ENCODE data around the gene ARID1B.

Gene ARID1B

DNA sequence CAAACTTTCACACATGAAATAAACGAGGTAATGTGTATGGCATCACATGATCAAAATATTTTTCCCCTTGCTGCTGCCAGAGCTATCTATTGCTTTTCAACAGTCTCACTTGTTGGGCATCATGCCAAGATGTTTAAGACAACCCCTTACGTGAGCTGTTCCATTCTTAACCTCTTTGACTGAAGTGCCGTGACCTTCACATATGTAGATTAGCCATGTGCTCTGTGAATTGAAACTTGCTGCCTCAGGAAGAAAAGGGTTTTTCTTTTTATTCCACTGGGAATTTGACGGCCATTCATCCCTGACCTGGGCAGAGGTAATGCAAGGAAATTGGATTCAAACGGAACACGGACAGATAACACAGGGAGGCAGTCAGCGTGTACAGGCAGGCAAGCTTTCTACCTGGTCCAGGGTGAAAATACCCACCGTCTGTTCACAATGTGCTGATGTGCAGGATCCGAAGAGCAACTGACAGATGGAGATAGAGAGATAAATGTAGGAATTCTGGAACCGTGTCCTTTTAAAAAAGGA is 14.2 kb downstream of the ARID1B start:
- DNase-seq (ENCODE audit: low spot score), result no peak

DNA sequence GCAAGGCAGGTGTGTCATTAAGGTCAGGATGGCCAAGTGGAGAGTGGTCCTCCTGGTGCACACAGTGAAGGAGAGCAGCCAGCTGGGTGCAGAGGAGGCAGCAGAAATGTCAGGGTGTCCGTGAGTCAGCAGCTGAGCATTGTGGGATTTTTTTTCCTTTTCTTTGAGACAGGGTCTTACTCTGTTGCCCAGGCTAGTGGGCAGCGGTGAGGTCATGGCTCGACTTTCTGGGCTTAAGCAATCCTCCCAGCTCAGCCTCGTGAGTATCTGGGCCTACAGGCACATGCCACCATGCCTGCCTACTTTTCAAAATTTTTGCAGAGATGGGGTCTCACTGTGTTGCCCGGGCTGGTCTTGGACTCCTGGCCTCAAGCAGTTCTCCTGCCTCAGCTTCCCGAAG is 16.0 kb downstream of the ARID1B start:
- no peak for DNase-seq (ENCODE audit: low spot score)

DNA sequence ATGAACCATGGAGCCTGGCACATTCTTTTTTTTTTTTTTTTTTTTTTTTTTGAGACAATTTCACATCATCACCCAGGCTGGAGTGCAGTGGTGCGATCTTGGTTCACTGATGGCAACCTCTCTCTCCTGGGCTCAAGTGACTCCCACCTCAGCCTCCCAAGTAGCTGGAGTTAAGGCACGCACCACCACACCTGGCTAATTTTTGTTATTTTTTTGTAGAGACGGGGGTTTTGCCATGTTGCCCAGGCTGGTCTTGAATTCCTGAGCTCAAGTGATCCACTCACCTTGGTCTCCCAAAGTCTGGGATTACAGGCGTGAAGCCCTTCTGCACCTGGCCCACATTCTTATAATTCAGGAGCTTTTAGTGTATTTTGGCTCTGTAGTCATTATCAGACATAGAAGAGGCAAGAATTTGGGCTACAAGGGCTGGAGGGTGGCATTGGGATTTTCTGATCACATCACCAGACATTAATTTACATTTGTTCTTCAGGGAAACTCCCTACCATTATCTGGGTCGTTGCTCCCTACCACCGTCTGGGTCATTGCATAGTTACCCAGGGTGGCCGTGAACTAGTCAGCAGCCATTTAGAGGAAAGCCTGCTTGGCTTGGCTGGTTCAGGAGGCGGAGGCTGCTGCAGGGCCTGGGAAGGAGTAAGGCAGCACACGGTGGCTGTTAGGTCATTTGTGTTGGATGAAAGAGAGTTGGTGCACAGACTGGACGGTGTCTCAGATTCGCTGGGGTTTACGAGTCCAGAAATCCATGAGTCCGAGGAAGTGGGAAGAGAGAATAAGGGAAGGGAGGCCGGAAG is 17.6 kb downstream of the ARID1B start:
- DNase-seq (ENCODE audit: low spot score), result no peak

DNA sequence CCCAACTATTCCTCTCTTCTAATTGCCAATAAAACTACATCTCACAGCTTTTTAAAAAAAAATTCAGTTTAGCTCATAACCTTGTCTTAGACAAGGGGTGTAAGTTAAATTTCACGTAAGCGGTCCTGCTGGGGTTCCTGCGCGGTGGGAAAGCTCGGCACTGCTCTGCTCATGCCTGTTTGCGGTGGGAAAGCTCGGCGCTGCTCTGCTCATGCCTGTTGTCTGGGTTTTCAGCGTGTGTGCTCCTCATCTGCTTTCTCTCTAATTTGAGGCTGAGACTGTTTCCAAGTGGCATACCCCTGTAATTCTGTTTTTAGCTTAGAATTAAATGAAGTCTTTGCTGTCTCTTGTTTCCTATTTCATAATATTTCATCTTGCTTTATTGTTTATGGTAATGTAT is 18.6 kb downstream of the ARID1B start:
- DNase-seq (ENCODE audit: low spot score), result no peak

DNA sequence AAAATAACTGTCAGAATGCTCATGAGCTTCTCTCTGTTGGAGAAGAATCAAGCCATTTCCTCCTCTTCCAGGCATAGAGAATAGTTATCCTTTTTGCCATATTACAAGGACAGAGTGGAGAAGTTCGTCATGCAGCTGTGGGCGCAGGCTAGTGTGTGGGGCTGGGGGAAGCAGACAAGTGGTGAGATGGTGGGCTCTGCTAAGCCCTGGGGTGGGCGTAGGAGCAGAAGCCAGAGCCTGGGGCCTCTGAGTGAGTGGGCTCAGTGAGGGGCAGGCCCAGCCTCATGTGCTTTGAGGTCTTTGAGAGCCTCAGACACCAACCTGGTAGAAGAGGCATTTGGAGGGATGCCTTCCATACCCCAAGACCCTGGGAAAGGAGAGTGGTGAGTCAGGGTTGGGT is 19.4 kb downstream of the ARID1B start:
- no peak for DNase-seq (ENCODE audit: low spot score)

DNA sequence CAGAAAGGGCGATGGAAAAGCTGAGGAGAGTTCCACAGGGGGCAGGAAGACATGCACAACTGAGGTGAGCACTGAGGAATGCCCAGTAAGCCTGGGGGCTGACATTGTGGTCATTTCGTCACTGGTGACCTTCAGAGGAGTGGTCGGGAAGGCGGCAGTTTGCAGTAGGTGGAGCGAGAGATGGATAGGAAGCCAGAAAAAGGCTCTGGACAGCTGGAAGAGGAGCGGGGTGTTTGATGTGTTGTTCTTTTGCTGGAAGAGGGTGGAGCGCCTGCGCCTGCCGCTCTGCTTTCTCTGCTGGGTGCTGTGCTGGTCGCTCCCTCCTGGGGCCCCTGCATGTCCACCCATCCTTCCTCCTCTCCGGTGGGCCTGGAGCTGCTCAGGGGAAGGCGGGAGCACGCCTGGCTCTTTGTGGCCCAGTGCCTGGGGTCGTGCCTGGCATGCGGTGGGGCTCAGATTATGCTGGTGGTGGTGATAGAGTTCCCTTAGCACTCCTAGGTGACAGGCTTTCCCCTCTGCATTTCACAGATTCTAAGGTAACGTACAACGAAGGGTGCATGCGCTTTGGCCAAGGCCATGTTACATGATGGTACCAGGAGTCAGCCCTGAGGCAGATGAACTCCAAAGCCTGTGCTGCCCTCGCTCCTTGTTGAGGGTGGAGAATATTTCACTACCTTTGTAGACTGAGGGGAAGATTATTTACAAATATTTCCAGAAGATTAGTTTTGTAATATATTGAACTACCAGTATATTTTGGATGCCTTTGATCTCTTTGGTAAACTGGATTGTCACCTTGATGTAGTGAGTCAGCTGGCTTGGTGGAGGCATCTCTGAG is 20.9 kb downstream of the ARID1B start:
- DNase-seq (ENCODE audit: low spot score), result no peak

DNA sequence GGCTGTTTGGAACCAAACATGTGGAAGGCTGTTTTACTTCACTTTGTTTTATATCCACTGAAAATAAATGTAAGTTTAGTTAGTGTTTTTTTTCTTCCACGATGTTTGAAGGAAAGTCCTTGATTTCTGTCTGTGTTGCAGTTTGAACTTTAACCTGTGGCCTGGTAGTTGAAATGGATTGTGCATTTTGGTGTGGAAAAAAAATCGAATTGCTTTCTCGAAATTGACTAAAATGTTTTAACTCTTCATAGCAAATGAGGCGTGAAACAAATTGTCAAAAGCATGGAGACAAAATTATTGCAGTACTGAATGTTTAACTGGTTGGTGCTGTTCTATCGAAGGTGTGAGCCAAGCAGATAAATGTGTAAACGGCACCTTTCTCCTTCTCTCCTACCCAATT is 24.5 kb downstream of the ARID1B start:
- DNase-seq (ENCODE audit: low spot score), result no peak

DNA sequence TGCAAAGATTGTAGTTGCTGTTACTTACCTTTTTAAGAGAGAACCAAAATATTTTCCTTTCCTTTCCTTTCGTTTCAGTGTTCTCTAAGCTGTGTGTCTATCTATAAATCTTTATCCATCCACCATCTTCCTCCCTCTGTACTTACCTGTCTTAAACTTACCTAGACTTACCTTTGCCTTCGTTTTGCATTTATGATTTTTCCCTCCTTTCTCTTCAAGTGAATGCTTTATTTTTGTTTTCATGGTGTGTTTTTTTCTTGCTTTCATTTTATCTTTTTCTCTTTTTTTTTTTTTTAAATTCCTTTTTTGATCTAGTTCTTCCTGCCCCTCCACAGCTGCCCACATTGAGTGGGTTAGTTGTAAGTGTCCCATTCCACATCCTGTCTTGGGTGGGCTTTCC is 26.2 kb downstream of the ARID1B start:
- no peak for DNase-seq (ENCODE audit: low spot score)

DNA sequence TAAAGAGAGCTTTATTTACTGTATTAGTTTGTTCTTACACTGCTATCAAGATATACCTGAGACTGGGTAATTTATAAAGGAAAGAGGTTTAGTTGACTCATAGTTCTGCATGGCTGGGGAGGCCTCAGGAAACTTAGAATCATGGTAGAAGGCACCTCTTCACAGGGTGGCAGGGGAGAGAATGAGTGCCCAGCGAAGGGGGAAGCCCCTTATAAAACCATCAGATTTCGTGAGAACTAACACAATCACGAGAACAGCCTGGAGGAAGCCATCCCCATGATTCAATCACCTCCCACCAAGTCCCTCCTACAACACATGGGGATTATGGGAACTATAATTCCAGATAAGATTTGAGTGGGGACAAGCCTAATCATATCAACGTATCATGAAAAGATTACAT is 27.2 kb downstream of the ARID1B start:
- no peak for DNase-seq (ENCODE audit: low spot score)

DNA sequence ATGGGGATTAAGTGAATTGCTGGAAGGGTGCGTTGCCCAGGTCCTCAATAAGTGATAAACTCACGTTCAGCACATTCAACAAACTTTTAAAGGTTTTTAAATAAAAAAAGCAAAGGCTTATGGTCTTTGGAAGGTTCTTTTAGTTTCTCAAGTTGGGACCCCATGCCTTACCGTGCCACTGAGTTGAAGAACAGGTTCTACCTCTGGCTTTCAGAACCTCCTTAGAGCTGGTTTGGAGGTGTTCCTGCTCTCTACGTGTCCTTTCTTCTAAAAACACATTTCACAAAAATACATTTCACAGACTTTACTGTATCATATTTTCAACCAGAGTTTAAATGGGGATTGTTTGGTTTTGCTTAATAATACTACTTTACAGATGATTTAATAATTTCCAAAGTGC is 29.0 kb downstream of the ARID1B start:
- DNase-seq (ENCODE audit: low spot score), result no peak

DNA sequence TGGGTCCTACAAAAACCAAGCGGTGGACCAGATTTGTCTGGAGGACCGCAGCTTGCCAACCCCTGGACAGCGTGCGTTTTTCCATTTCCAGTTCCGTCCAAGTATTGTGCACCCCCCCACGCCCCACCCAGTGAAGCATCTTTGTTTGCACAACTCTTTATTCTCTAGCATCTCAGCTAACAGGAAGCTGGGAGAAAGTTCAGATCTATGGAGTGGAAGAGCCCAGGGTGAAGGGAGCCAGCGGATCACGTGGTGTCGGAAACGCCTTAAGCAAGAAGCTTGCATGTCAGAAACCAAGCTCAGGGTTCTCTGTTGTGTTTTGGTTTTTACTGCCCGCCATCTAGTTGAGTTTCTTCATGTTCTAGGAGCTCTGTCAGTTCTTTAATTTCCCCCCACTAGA is 29.9 kb downstream of the ARID1B start:
- no peak for DNase-seq (ENCODE audit: low spot score)

DNA sequence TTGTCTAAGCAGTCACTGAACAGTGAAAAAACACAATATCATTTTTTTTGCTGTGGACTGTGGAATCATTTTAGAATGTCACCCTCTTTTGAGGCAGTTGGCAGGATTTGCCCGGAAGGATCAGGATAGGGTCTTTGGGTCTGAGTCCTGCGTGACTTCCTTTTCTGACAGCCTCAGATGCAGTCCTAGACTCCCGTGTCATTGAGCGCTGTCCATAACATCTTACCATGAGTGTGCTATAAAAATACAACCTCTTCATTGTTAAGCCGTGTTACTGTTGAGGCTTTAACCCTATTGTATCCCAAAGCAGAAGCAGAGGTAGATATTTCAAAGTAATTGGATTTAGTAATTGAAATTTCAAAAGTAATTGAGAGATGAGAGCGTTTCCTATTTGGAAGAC is 30.6 kb downstream of the ARID1B start:
- no peak for DNase-seq (ENCODE audit: low spot score)

DNA sequence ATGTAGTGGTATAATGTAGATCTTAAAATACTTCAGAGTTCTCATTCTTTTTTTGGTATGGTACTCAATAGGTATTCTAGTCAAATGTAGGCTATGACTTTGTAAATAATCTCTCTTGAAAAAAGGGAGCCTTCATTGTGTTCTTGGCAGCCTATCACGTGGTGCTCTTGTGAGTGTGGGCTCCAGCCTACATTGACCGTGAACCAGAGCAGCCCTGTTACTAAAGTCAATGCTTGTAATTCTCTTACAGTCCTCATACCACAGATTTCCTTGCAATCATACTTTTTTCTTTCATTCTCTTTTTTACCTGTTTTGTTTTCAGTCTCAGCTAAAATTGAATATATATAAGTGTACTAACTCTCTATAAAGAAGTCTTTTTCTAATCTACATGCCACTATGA is 31.1 kb downstream of the ARID1B start:
- no peak for DNase-seq (ENCODE audit: low spot score)

DNA sequence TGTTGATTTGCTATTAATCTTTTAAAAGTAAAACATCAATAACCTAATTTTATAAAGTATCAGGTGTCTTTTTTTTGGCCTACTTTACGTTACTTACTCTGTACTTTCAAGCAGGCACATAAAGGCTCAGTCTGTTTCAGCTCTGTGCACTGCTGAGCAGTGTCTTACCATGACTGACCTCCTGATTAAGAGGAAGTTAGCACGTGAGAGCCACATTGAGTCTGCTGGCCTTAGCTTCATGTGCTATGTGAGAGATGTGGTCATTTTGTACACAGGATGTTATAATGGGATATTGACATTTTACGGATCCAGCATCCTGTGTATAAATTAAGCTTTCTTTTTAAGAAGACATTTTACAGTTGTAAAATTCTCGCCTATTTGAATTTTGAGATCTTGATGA is 31.9 kb downstream of the ARID1B start:
- no peak for DNase-seq (ENCODE audit: low spot score)

DNA sequence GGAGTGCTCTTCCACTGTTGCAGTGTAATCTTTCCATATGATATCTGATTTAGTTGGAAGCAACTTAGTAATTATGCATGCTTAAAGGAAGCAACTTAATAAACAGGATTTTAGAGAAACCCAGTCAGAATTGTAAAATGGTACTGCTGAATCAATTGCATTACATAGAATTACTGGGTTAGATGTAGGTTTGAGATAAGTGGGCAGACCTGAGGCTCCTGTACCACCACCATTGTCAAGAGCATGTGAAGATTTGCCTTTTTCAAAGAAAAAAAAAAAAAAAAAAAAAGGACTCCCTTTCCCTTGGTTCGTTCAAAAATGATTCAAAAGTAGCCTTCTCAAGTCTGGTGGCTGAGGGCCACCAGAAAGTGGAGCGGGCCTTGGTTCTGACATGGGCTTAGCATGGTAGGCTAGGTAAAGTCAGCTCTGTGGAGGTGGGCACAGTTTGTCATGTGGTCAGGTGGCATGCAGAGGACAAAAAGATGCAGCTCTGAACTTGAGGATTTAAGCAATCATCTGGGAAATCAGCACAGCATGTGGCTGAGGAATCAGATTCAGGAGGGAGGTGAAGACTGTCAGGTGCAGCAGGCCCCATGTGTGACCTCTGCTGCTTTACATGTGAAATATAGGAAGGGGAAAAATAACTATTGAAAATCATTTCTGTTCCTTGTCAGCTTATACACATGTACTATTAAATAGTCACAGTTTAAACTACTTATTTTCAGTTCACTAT is 32.4 kb downstream of the ARID1B start:
- DNase-seq (ENCODE audit: low spot score), result no peak

DNA sequence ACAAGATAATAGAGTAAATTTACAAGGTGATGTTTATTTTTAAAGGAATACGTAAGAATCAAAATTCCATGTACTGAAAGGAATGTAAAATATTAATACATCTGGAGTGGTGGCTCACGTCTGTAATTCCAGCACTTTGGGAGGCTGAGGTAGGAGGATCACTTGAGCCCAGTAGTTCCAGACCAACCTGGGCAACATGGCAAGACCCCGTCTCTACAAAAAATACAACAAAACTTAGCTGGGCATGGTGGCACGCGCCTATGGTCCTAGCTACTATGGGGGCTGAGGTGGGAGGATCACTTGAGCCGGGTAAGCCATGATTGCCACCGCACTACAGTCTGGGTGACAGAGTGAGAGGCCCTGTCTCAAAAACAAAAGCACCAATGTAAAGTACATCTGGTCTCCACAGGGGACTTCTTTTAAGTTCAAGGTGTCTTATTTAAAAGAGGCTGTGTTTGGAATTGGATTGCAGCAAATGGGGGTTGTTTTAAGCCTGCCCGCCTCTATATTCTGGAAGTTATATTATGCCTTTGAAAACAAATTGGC is 36.9 kb downstream of the ARID1B start:
- no peak for DNase-seq (ENCODE audit: low spot score)

DNA sequence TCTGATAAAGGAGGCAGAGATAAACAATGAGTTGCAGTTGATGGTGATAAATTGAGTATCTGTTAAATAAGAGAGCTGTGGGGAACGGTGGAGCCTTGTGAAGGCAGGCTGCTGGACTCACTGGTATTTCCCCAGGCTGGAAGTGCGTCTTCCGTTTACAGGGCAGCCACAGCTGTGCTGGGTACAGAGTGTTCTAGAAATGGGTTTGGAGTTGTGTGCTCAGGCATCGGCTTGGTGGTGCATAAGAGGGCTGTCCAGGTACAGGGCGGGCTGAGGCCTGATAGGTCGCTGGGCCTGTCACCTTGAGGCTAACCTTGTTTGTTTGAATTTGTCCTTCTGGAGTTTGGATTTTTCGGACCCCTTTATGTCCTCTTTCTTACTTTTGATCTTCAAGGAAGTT is 39.3 kb downstream of the ARID1B start:
- no peak for DNase-seq (ENCODE audit: low spot score)

DNA sequence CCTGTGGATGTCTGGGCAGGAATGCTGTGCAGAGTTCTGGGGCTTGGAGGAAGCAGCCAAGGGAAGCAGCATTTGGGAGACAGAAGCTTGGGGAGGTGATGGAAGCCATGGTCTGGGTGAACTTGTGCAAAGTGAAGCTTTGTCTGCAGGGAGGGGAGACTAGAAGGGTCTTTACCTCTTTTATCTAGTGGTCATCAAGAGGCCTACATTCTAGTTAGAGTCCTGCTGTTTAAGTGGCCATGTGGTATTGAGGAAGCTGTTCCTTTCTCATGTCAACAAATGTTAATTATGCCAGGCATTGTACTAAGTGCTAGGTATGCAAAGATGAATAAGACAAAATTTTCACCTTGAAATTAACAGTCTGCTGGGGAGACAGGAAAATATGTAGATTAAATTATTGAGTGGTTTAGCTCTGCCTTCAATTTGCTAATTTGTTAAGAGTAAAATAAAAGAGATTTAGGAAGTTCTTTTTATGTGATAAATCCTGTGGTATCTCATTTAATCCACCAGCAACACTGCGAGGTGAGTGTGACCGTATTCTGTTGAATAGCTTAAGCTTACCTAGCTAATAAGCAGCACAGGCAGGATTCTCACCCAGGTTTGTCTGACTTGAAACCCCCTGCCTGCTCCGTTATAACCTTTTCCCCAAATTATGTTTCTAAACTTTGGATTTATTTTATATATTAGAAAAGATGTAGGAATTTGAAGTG is 43.1 kb downstream of the ARID1B start:
- DNase-seq (ENCODE audit: low spot score), result no peak

DNA sequence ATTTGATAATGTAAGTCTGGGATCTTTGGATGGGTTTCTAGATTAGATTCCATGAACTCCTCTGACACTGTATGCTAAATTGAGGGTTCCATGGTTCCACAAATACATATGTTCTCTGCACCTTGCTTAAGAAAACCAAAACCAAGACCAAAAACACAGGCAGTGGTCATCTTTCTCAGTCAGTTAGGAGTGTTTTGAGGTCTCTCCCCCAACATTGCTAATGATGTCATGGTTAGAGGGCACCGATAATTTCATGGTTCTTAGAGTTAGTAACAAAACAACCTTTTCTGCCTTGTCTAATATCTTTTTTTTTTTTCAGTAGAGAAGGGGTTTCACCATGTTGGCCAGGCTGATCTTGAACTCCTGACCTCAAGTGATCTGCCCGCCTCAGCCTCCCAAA is 44.5 kb downstream of the ARID1B start:
- no peak for DNase-seq (ENCODE audit: low spot score)

DNA sequence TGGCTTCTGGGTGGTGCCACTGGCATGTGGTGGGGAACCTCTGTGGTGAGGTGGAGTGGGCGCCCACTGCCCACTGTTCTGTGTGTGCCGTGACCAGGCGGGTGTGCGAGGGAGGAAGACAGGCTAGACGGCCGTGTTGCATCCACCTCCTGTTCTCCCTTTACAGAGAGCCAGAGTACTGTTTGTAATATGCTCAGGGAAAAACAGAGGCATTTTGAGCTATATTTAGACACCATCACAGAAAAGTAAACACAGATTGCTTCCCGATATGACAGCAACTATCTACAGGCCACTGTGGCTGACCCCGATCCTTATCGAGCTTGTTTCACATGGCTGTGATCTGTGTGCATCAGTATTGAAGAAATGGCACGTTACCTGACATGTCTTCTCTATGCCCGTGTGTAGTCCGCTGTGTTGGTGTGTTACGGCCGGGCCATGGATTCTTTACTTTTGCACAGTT is 45.6 kb downstream of the ARID1B start:
- DNase-seq (ENCODE audit: low spot score), result no peak

DNA sequence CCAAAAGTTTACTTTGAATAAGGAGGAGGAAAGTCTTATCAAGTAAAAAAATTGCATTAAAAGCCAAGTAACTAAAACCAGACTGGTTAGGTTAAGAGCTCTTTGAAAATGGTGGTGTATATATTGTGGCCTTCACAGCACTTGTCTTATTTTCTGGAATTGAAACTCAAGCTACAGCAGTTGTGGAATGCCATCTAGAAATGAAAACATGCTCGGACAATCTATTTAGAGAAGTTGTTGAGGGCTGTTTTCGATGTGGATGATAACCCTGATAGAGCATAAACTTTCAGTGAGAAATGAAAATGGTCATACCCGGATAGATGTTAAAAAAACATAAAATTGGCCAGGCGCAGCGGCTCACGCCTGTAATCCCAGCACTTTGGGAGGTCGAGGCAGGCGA is 47.0 kb downstream of the ARID1B start:
- DNase-seq (ENCODE audit: low spot score), result no peak

DNA sequence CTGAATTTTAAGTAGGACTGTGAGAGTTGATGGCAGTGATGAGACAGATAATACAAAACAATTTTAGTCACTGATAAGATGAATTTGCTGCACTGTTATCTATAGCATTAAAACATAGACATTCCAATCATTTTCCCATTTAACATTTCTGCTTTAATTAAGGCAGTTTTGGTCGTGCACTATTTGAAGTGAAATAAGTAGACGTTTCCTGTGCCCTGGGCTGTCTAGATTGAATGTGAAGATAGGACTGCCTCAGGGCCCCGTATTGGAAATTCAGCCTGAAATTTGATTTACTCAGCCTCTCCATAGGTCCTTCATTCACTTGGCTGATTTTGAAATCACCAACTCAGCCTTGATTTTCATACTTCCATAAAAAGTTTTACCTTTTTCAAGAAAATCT is 48.3 kb downstream of the ARID1B start:
- no peak for DNase-seq (ENCODE audit: low spot score)
